Measurements from ENCODE around the gene GFRA1. TPM values are rescaled to one million over a fixed set of nuclear protein-coding genes. Genes with fewer than 3 reads are reported as not detected.

Gene GFRA1
- total RNA-seq, 1 donor from 2014 or later = 14.0 TPM

DNA sequence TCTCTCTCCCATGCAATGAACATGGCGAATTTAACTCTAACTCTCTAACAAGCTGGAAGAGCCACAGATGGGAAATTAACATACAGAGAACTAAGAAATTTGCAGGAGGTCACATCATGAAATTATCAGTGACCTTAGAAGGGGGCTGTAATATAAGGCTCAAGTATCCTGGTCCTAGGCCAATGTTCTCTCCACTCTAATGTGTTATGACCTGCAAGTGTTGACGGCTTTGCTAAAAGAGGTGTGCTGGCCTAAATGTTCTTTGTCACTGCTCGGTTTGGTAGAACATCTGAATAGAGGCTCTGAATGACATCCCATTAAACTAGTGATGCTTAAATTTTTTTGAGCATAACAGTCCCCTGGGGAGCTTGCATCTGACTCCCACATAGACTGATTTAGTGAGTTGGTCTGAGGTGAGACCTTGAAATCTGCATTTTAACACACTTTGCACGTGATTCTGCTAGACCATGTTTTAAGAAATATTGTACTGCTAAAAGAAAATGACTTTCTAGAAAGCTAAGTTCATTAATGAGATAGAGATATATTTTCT is 129.3 kb downstream of the GFRA1 start:
- no peak overlapping the region for H2AFZ ChIP-seq (replicated peaks)
- no peaks in the 10 kb centered on the region for H3K79me2 ChIP-seq (ENCODE audit: low read depth)
- no peak overlapping the region for H3K27ac Mint-ChIP-seq
- DNase-seq (ENCODE audit: low spot score) = no peak
- H3K27ac ChIP-seq = no peak overlapping the region
- peaks cover 23% of the 10 kb centered on the region for H3K4me1 Mint-ChIP-seq
- H3K4me3 Mint-ChIP-seq = no peak overlapping the region
- no peak overlapping the region for H3K4me3 ChIP-seq
- no peaks in the 10 kb centered on the region for H3F3A ChIP-seq (ENCODE audit: low read depth)
- no peaks in the 10 kb centered on the region for H4K20me1 ChIP-seq (ENCODE audit: low read depth)
- no peak overlapping the region for H3K4me2 ChIP-seq
- H3K36me3 Mint-ChIP-seq = no peaks in the 10 kb centered on the region
- peaks cover 6% of the 10 kb centered on the region for H3K27me3 Mint-ChIP-seq (ENCODE audit: insufficient read depth, low read depth)
- H3K36me3 ChIP-seq = no peaks in the 10 kb centered on the region
- no peaks in the 10 kb centered on the region for H3K9me3 ChIP-seq (ENCODE audit: low read depth)
- TF ChIP-seq EZH2 (IDR thresholded peaks at IDR 0.05) (no peak), EZH2phosphoT487 (IDR thresholded peaks at IDR 0.05) (no peak)
- TF ChIP-seq, protein P1, sequence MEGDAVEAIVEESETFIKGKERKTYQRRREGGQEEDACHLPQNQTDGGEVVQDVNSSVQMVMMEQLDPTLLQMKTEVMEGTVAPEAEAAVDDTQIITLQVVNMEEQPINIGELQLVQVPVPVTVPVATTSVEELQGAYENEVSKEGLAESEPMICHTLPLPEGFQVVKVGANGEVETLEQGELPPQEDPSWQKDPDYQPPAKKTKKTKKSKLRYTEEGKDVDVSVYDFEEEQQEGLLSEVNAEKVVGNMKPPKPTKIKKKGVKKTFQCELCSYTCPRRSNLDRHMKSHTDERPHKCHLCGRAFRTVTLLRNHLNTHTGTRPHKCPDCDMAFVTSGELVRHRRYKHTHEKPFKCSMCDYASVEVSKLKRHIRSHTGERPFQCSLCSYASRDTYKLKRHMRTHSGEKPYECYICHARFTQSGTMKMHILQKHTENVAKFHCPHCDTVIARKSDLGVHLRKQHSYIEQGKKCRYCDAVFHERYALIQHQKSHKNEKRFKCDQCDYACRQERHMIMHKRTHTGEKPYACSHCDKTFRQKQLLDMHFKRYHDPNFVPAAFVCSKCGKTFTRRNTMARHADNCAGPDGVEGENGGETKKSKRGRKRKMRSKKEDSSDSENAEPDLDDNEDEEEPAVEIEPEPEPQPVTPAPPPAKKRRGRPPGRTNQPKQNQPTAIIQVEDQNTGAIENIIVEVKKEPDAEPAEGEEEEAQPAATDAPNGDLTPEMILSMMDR (IDR thresholded peaks at IDR 0.05) = no peak
- H3K9ac ChIP-seq = no peak overlapping the region
- H3K27me3 ChIP-seq = no peaks in the 10 kb centered on the region
- H3K4me1 ChIP-seq = no peaks in the 10 kb centered on the region
- H3K9me3 Mint-ChIP-seq = no peaks in the 10 kb centered on the region

DNA sequence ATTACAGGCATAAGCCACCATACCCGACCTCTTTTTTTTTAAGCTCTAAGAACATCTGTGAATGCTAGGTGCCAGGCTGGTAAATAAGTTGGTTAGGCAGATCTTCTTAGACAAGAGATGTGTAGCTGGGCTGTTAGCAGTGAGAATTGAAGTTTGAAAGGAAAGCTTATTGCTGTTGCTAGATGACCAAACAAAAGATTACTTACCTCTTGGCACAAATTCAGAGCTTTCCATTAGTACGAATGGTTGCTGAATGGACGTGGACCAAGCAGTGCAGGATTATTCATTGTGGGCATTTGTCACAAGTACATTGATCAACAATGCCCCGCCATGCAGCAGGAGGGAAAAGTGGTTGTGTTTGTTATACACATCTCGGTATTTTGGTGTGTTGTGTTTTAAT is 131.2 kb downstream of the GFRA1 start:
- H2AFZ ChIP-seq (replicated peaks) = no peak overlapping the region
- no peak overlapping the region for H3K4me3 ChIP-seq
- H3K9ac ChIP-seq = no peak overlapping the region
- H3K36me3 ChIP-seq = no peaks in the 10 kb centered on the region
- H3K27me3 ChIP-seq = no peaks in the 10 kb centered on the region
- H3K4me3 Mint-ChIP-seq = no peak overlapping the region
- no peak overlapping the region for H3K27ac ChIP-seq
- no peak overlapping the region for H3K27ac Mint-ChIP-seq
- no peaks in the 10 kb centered on the region for H3K4me1 ChIP-seq
- no peaks in the 10 kb centered on the region for H4K20me1 ChIP-seq (ENCODE audit: low read depth)
- no peaks in the 10 kb centered on the region for H3K9me3 ChIP-seq (ENCODE audit: low read depth)
- no peaks in the 10 kb centered on the region for H3K9me3 Mint-ChIP-seq
- no peaks in the 10 kb centered on the region for H3F3A ChIP-seq (ENCODE audit: low read depth)
- no peaks in the 10 kb centered on the region for H3K36me3 Mint-ChIP-seq
- DNase-seq (ENCODE audit: low spot score) = no peak
- TF ChIP-seq, protein P1 (IDR thresholded peaks at IDR 0.05) = no peak
- no peak for TF ChIP-seq EZH2phosphoT487 (IDR thresholded peaks at IDR 0.05)
- no peak for TF ChIP-seq EZH2 (IDR thresholded peaks at IDR 0.05)
- no peaks in the 10 kb centered on the region for H3K79me2 ChIP-seq (ENCODE audit: low read depth)
- peaks cover 4% of the 10 kb centered on the region for H3K27me3 Mint-ChIP-seq (ENCODE audit: insufficient read depth, low read depth)
- H3K4me1 Mint-ChIP-seq = peaks cover 13% of the 10 kb centered on the region
- no peak overlapping the region for H3K4me2 ChIP-seq

DNA sequence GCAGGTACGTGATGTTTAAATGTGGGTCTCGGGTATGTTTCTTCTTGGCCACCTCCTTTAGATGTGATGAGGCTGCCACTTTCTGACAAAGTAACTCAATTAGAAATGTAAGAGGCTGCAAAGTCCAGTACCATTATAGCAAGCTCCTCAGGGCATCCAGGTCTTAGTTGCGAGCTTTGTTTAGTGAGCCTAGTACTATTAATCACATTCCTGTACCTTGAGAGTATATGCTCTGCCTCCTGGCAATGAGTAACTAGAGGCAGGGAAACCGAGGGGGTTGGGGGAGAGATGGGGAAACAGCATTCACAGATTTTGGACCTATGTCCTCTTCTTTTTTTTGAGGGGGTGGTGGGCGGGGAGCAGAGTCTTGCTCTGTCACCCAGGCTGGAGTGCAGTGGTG is 131.8 kb downstream of the GFRA1 start:
- H3K9me3 ChIP-seq (ENCODE audit: low read depth) = no peaks in the 10 kb centered on the region
- H3K9me3 Mint-ChIP-seq = no peaks in the 10 kb centered on the region
- H3K4me1 Mint-ChIP-seq = peaks cover 7% of the 10 kb centered on the region
- no peak overlapping the region for H2AFZ ChIP-seq (replicated peaks)
- no peaks in the 10 kb centered on the region for H3K36me3 ChIP-seq
- H3K36me3 Mint-ChIP-seq = no peaks in the 10 kb centered on the region
- H3K27me3 ChIP-seq = no peaks in the 10 kb centered on the region
- H3K4me3 ChIP-seq = no peak overlapping the region
- H3F3A ChIP-seq (ENCODE audit: low read depth) = no peaks in the 10 kb centered on the region
- H4K20me1 ChIP-seq (ENCODE audit: low read depth) = no peaks in the 10 kb centered on the region
- no peak overlapping the region for H3K27ac Mint-ChIP-seq
- H3K27me3 Mint-ChIP-seq (ENCODE audit: insufficient read depth, low read depth) = peaks cover 4% of the 10 kb centered on the region
- no peak overlapping the region for H3K9ac ChIP-seq
- TF ChIP-seq EZH2phosphoT487 (IDR thresholded peaks at IDR 0.05) = no peak
- TF ChIP-seq EZH2 (IDR thresholded peaks at IDR 0.05) = no peak
- TF ChIP-seq, protein P1 (IDR thresholded peaks at IDR 0.05) = no peak
- DNase-seq (ENCODE audit: low spot score) = no peak
- H3K4me2 ChIP-seq = no peak overlapping the region
- H3K27ac ChIP-seq = no peak overlapping the region
- H3K4me3 Mint-ChIP-seq = no peak overlapping the region
- no peaks in the 10 kb centered on the region for H3K4me1 ChIP-seq
- H3K79me2 ChIP-seq (ENCODE audit: low read depth) = no peaks in the 10 kb centered on the region
